HCEC 1CT (cell line): Measurements from ENCODE around the gene SLX9.

Experiments used
- DNase-seq: peaks from one replicate; pipeline ENCODE4 v3.0.0-alpha.2; 2017

Gene SLX9

DNA sequence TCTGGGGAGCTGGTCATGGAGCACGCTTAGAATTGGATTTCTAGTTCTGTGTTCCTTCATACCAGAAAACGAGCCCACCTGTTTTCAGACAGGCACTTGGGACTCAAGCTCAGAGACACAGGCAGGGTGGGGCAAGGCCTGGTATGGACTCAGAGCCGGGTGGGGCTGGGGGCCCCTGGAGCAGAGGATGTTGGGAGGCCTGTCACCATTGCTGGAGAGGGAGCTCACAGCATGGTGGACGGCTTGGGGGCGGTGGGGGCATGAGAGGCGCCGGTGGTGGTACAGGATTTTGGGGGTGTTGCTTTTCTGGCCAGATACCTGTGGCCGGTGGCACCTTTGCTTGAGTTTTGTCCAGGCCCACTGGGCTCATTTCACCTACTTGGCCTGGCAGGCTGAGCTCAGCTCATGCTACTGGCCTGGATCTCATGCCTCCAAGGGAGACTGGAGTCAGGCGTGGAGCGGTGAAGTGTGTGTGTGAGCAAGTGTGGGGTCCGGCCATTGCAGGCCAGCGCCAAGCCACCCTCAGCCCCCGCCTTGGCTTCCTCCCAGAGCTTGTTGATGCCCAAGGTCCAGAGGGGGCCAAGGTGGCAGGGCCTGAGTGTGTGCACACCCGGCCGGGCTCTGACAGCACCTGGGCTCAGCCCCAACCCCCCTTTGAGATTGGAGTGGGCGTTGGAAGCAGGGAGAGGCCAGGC lies 8.7 kb downstream of the SLX9 start:
- DNase-seq: no peak

DNA sequence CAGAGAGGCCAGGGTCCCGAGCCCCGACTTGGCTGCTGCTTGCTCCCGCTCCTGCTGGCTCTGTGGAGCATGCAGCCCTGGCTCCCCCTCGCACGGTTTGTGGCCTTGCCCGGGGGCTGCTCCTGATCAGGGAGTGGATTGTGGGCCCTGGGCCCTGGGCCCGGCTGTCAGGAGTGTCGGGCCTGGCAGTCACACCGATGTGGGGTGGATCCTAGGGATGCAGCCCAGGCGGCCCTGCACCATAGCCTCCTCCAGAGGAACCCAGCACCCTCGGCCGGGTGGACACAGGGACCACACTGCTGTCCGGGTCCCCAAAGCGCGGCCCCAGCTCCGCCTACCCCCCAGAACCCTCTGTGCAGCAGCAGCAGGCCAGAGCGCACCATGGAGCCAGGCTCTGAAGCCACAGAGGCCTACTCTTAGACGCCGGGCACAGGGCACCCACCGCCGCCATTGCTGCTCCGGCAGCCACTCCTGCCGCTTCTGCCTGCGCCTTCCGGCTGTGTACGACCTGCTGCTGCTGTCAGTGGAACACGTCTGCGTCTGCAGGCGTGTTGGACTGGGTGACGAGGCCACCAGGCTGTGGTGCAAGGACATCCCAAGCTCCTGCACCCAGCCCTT lies 9.4 kb downstream of the SLX9 start:
- no peak for DNase-seq

DNA sequence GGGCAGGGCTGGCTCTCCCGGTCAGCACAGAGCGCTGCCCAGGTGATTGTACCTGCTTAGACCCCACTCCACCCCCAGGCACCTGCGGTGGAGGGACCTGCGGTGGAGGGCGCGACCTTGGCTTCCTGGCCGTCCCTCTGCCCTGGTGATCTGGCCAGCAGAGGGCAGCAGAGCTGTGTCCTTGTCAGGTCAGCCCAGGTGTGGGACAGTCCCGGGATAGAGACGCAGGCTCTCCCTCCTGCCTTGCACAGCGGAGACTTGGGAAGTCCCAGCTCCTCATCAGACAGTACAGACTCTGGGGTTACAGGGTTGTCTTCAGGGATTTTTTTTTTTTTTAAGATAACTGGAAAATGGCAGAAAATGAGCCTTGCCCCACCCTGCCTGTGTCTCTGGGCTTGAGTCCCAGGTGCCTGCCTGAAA lies 10.0 kb downstream of the SLX9 start:
- DNase-seq: peak; percentile 65

DNA sequence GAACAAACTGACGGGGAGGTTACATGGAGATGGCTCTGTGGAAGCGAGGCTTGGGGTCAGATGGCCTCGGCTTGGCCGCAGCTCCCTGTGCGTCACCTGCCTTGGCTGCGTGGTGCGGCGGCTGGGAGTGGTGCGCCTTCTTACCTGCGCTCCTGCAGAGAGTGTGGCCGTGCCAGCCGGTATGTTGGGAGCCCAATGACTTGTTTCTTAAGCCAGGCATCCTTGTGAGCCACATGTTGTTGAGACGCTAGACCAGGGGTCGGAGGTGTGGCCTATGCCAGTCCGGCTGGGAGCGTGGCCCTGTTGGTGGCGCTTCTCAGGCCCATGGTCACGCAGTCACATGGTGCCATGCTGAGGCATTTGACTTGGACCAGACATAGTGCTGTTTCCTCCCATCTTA lies 10.5 kb downstream of the SLX9 start:
- DNase-seq: no peak

DNA sequence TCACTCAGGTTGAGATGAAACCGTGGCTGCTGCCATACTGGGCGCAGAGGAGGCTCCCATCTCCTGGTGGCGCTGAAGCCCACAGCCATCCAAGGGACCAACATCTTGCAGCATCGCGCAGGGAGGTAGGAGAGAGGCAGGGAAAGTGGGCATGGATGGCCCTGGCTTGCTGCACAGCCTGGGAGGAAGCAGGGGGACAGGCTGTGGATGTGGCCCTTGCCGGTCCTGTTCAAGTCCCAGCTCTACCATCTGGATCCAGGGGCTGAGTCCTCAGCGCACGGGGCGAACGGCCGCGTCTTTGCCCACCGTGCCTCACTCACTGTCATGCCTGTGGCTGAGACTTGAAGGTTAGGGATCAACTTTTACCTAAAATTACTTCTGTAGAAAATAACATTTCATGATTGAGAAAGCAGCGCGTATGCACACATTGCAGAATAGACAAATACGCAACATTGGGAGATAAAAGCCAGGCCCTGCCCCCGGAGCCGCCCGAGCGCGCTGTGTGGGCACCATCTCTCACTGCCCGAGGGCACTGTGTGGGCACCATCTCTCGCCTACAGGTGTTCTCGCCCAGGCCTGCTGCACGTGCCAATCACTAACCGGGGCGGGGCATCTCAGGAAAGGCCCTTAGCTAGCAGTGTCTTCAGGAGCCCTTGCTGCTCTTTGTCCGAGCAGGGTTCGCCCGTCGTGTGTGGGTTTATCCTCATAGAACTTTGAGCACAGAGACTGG lies 11.5 kb downstream of the SLX9 start:
- DNase-seq: no peak

DNA sequence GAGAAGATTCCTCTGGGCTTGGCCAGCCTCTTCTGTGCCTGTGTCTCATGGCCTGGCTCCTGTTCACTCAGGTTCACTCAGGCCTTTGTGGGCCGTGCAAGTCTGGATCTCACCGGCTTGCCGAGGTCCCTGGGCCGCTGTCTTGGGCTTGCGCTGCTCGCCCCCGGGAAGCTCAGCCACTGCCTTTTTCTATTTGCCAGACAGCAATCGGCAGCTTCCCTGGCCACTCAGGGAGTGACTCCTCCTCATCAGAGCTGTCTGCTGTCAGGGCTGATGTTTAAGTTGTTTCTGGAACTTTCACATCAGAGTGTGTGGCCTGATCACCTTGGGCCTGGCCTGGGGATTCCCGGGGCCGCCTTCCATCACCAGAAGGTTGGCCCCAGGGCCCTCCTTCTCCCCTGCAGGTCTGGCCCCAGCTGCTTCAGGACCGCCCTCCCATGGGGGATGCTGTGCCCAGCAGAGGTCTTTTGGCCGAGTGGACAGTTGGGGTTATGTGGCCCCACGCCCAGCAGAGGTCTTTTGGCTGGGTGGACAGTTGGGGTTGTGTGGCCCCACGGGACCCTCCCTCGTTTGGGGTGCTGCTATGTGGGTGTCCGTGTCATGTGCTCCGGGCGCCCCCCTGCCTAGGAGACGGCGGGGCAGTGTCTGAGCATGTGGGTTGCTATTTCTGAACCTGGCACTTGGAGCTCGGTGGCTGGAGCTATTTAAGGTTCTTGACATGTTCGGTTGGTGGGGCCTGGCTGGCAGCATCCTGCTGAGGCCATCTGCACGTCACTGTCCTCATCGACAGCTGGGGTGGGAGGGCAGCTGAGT lies 12.5 kb downstream of the SLX9 start:
- DNase-seq: no peak

DNA sequence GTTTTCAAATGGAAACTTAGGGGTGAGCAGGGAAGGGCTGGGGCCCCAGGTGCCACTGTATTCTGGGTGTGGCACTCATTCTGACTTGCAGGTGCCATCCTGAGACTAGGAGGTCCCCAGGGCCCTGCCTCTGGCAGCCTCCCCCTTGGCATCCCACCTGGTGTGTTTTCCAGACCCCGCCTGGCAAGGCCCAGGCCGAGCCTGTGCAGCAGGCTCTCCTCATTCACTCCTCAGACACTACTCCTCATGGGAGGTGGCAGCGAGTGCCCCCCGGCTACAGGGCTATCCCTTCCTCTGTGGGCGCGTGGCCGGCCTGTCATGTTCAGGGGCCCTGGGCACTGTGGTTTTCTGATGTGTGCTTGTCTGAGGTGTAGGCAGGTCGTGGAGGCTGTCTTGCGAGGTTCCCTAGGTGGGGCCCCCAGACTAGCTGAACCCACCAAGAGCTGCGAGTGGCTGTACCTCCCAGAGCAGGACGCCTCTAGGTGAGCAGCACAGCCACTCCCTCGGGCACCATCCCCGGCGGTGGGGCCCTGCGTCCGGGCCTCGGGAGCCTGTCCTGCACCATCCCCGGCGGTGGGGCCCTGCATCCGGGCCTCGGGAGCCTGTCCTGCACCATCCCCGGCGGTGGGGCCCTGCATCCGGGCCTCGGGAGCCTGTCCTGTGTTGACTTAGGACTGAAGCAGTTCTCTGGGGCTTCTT lies 13.2 kb downstream of the SLX9 start:
- DNase-seq: no peak

DNA sequence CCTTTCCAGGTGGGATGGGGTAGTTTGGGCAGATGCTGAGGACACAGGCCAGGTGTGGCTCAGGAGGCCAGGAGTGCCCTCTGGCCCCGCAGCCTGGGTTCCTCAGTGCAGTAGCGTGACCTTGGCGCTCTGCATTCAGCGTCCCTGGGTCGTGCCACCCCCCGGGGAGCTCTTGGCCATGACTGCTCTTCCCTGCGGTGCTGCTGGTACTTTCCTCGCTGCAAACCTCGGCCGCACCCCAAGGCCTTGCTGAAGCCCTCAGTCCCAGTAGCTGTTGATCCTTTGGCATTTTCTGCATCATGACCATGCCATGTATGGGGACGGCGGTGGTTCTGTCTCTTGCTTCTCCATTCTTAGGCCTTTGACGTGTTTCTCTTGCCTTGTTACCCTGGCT lies 13.8 kb downstream of the SLX9 start:
- no peak for DNase-seq

DNA sequence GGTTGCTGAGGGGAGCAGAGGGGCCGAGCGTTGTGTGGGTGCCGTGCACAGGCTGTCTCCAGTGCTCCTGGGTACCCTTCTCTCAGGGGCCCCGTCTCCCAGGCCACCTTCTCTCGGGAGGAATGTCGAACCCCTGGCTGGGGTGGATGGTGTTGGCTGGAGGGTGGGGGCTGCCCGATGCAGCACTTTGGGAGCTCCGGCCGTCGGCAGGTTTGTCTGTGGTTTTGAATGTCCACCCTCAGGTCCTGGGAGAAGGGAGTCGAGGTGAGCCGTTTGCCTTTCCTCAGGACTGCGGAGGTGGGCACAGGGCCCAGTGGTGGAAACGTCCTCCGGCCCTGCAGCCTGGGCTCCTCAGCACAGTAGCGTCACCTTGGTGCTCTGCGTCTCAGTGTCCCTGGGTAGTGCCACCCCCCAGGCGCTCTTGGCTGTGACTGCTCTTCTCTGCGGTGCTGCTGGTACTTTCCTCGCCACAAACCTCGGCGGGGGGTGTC lies 14.5 kb downstream of the SLX9 start:
- no peak for DNase-seq

DNA sequence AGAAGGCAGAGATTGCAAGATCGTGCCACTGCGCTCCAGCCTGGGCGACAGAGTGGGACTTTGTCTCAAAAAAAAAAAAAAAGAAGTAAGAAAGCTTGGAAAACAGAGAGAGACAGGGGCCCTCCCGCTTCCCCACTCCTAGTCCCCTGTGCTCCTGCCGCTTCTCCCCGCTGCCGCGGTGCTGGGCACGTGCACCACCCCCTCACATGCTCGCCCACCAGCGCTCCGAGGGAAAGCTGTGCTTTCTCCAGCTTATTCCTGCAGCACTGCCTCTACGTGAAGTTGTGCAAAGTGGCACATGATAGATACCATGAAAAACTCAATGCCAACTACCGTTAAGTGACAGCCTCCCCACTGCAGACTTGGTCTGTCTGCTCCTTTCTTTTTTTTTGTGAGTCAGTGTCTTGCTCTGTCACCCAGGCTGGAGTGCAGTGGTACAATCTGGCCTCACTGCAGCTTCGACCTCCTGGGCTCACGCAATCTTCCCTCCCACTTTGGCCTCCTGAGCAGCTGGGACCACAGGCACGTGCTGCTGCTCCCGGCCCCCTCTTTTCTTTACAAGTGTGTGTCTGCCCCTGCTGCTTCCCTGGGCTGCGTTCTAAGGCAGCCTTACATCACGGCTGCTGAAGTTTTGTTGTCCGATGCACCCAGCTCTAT lies 15.4 kb downstream of the SLX9 start:
- DNase-seq: no peak

DNA sequence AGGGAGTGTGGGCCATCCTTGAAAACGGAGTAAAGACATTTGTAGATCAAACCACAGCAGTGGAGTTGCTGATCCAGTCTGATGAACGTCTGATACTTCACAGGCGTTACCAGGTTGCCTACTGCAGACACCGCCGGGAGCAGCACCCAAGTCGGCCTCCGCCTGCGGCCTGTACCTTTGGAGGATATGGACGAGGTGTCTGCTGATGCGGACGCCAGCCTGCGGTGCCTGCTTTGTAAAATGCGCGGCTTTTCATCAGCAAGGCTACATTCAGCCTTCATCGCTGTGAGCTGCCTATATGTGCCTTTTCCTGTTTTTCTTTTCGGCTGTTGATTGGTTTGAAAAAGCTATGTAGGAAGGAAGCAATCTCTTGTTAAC lies 16.0 kb downstream of the SLX9 start:
- DNase-seq: no peak

DNA sequence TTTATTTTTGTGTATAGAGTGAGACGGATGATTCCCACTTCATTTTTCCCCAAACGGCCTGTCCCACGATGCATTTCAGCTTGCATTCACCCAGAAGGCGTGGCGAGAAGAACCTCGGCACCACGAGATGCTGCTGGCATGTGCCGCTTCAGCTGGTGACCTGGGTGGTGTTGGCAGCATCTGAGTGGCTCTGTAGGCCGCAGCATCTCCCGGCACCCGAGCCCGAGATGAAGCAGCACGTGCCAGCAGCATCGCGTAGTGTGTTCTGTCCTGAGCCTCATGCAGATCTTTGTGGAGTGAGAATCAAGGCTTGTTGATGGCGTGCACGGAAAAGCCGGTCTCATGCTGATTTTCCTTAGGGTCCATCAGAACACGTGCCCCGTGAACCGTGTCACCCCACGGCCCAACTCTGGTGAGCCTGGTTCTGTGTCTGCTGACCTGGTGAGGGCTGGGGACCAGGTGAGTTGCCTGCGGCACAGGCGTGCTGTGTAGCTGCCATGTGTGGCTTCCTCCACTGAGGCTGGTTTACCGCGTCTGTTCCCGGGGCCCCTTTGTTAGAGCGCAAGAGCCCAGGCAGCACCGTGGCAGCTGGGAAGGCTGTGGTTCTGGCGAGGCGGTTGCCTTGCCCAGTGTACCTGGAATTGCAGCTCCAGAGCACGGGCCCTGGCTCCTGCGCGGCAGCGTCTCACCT lies 16.7 kb downstream of the SLX9 start:
- DNase-seq: no peak

DNA sequence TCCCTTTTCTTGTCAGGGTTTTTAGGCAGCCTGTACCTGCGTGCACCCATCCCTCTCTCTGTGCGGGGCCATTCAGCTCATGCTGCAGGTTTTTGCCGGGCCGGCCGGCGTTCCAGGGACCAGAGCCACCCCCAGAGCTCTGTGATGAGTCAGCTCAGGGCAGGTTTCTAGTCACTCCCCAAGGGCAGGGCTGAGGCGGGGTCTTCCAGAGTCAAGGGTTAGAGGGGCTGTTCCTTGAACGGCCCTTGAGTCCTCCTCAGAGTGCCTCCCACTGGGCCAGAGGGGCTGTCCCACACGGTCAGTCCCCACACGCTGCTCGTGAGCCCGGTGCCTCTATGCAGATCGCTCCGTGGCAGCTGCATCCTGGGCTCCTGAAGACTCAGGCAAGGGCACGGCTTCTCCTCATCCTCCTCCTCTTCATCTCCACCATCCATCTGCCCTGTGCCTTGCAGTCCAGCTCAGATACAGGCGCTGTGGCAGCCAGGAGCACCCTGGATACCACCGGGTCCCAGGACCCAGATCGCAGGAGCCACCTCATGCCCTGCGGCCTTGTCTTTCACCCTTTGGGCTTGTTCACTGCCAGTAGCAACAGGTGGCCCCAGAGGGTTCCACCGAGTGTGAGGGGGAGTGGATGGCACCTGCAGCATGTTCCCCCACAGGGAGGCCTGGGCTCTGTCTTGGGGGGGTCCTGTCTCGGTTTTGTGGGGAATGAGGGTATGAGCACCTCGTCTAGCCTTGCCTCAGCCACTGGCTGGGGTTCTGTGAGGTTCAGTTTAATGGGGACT lies 17.4 kb downstream of the SLX9 start:
- no peak for DNase-seq

DNA sequence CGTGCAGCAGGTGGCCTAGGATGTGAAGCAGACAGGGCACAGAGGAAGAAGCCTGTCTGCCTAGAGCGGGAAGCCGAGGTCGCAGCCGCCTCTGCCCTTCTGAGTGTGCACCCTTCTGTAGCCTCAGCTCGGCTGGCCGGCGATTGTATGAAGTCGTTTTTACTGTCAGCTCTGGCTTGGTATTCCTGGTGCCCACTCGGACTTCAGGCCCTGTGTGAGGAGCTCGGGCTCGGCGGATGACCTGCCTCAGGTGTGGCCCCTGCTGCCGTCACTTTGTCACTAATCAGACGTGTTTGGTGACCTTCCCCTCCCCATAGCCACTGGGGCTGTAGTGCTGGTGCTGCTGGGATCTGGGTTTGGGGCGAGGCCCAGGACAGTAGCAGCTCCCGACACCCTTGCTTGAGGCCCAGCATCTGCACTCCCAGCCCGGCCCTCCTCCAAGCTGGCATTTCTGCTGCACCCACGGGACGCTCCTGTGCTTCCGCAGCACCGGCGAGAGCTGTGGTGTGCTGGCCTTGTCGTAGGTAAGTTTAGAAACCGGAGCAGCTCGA lies 18.1 kb downstream of the SLX9 start:
- no peak for DNase-seq

DNA sequence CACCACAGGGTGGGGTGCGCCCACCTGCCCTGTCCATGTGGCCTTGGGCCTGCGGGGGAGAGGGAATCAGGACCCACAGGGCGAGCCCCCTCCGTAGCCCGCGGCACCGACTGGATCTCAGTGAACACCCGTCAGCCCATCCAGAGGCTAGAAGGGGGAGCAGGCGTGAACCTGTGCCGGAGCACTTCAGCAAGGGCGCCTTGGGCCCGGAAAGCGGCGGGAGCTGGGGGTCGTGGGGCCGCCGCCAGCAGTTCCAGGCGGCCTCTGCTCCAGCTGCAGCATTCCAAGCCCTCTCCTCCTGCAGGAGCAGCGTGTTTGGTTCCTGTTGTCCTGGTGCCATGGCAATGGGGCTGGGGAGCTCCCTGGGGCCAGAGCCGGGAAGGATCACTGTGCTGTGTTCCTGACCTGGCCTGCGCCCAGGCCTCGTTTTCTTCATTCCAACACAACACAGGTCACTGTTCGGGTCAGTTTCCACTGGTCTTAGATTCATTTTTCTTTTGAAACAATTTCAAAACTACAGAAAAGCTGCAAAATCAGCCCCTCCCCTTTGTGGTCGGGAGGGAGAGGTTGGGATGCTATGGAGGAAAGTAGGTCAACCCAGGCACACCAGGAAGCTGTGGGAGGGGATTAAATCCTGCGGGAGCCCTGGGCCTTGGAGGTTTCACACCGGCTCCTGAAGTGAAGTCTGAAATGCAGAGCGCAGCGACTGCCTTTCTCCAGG lies 18.8 kb downstream of the SLX9 start:
- DNase-seq: peak; percentile 90

DNA sequence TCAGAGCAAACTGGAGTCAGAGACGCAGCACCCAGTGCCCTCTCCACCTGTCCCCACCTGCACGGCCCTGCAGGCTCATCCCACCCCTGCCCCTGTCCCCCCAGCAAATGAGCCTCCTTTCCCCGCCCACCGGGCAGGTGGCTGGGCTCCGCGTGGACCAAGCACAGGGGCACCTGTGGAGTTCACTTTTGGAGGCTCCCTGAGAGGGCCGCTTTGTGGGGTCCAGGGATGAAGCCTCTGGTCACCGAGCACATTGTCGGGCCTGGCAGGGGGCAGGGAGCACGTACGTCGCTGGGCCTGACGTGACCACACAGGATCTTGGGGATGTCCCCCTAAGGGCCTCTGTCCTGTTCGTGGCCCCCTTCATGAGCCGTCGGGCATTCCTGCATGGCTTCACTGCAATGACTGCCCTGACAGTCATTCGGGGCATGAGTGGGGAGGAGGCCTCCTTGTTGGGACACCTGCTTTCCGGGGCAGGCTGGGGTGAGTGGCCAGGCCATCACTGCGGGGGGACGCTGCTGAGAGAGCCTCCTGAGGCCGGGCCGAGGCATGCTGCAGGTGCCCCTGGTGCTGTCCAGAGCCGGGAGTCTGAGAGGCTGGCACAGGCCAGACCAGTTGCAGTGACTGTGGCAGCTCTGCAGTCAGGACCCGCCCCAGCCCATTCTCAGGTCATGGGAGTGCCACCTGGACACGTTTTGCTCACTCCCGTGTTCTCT lies 19.7 kb downstream of the SLX9 start:
- DNase-seq: no peak

DNA sequence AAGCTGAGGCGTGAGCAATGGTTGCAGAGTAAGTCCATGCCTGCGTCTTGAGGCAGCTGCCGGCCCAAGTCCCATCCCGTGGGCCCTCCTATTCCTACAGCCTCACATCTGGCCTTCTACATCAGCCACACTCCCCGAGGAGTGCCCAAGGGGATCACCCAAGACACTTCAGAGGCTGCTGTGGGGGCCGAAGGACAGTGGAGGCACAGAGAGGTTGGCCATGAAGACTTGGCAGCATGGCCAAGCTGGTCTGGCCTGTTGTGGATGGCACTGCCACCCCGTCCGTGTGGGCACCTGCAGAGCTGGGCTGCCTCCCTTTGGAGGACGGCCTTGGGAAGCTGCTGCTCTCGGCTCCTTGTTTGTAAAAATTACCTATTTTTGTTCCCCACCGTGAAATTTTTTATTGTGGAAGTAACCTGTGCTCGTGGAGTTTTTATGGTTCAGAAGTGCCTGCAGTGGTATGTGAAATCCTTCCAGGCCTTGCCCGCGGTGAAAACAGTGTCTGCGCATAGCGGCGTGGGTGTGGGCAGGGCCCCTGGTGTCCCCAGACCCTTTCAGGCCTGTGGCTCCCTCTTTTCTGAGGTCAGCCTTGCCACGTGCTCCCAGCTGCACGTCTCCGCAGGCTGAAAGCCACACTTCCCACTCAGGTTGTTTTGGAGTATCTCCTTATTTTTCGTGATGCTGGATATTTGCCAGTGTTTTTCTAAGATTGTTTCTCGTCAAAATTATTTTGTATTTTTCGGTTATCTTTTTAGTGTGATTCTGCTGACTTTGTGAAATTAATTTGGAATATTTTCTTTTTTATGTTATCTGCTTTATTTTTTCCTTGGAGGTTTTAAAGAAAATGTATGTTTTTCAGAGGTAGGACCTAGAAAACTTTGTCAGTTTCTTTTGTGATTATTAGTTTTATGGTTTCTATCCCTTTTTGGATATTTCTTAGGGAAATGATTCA lies 20.6 kb downstream of the SLX9 start:
- no peak for DNase-seq
